Measurements from ENCODE around the gene TIMM17A. TPM values are rescaled to one million over a fixed set of nuclear protein-coding genes. Genes with fewer than 3 reads are reported as not detected.
A peak's percentile ranks its signal among the peaks of the same experiment; 100 is the strongest.

TIMM17A gene
- polyA plus RNA-seq (ENCODE audit: insufficient read length in 4 of 4) = 10 to 100 TPM; 52.8 to 69.9 (median 64.2) TPM

DNA sequence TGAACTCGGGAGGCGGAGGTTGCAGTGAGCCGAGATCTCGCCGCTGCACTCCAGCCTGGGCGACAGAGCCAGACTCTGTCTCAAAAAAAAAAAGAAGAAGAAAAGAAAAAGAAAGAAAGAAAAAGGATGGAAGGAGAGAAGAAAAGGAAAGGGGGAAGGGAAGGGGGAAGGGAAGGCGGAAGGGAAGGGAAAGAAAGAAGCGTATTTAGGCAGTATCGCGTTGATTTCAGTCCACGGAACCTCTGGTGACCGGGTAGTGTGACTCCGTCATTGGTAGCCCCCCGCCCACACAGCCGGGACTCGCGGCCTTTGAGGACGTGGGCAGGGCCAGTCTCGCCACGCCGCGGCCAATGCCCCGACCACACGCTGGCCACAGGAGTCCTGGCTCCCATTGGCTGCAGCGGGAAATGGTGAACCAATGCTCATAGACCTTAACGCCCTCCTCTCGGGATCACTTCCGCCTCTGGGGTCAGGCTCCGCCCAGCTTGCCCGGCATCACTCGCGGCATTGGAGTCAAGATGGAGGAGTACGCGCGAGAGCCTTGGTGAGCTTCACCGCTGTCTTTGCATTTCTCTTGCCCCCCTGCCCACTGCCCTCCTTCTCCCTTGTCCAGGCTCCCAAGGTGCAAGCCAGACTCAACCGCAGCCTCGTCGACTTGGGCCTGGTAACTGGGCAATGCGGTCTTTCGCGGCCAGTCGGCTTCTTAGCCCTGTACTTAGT, at the start of gene TIMM17A:
TSS of gene TIMM17A (plus strand) at position 495 of the 720 bp plus-strand sequence. CDS start at position 519, 24 bp downstream.
- peak; percentile 88 to 98 (median 92) for DNase-seq (ENCODE audit: low read depth in 4 of 4, low spot score in 2 of 4)

DNA sequence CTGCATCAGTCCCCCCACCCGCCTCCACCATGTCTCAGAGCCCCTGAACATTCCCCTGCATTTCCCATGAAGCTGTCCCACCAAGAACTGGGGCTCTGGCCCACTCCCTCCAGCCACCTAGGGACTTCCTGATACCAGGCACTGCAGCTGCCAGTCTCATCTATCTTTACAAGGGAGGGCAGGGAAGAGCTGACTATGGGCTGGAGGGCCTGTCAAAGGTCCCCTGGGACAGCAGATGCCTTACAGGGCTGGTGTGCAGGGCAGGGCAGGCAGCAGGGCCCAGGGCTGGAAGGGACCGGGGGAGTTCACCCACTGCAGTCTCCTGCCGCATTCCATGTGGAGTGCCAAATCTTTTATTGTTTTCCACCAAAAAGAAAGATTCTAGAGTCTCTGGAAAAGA, 49.0 kb upstream of the TIMM17A start:
- no peak for DNase-seq (ENCODE audit: low read depth in 4 of 4, low spot score in 2 of 4)

DNA sequence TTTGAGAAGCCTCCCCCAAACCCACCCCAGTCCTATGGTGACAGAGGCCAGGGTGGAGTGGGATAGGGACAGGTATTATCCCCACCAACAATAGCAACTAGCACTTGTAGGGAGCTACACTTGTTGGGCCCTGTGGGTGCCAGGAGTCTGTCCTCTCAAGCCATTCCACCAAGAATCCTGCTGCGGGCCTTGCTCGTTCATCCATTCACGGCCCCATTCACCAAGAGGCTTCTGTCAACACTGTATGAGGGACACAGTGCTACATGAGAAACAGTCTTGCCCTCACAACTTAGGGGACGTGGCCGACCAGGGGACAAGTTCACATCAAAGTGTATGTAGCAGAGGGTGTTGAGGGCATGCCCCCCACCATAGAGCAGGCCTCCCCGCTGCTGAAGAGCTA, 47.7 kb upstream of the TIMM17A start:
- no peak for DNase-seq (ENCODE audit: low read depth in 4 of 4, low spot score in 2 of 4)

DNA sequence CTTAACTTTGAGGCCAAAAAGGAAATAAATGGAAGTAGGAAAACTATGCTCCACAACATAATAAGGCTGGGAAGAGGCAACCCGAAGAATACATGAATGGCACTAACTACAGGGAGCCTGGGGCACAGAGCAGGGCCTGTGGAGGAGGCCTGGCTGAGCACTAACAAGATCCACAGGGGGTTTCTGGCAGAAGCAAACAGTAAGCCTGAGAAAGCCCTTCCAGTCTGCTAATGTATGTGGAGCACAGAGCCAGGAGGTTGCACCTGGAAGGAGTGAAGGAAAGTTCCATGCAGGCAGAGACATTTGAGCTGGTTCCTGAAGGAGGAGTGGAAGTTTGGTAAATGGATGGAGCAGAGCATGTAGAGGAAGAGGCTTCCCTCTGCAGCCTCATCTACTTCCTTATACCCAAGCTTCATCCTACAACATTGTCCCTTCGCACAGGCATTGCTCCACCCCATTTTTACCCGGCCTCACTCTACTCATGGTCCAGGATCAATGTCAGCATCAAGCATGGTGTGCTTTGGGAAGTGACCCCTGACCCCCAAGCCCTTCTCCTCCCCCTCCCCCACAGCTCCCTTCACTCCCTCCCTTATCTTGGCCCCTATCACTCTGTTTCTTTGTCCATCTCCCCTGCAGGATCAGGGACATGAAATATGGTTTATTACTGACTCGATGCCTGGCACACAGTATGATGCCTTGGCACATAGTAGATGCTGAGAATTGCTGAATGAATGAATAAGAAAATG, 43.3 kb upstream of the TIMM17A start:
- no peak for DNase-seq (ENCODE audit: low read depth in 4 of 4, low spot score in 2 of 4)

DNA sequence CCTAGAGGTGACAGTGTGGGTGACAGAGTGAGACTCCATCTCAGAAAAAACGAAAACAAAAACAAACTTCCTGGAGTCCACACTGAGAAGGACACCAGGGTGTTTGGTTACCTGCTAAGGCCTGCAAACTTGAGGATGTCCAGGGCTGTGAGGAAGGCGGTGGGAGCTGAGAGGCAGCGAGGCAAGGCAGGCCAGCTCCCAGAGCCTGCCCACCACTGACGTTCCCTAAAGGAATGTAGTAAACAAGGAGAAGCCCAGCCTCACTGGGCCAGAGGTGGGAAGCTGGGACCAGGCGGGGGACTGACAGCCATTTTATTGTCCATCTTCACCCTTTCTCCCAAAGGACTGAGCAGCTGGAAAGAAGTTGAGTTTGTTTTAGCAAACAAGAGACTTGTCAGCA, 42.5 kb upstream of the TIMM17A start:
- no peak for DNase-seq (ENCODE audit: low read depth in 4 of 4, low spot score in 2 of 4)

DNA sequence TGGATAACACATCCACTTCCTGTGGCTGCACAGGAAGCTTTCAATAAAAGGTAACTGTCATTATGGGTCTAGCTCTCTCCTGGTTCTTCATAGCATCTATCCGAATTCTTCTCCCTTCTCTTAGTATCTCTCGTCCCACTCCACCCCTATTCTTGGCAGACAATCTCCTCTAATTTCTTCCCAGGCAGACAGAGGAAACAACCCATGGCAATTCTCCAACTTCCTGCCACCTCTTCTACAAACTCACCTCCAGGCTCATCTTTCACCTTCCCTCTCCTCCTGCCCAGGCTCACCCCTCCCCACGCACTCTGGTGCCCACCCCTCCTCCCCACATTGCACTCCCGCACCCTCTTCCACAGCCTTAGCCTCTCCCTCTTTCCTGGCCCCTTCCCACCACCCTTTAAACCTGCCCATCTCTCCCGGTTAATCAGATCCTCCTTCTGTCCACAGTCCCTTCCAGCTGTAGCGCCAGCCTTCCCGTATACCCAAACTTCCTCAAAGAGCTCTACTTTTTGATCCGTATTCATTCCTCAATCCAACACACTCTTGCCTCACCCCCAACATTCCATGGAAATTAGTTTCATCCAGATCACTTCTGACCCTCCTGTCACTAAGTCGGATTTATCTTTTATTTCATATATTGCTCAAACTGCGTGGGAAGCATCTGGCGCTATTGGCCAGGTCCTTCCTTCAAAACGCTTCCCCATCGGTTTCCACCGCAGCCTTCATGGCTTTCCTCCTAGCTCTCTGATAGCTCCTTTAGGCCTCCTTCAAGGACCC, 40.7 kb upstream of the TIMM17A start:
- no peak for DNase-seq (ENCODE audit: low read depth in 4 of 4, low spot score in 2 of 4)

DNA sequence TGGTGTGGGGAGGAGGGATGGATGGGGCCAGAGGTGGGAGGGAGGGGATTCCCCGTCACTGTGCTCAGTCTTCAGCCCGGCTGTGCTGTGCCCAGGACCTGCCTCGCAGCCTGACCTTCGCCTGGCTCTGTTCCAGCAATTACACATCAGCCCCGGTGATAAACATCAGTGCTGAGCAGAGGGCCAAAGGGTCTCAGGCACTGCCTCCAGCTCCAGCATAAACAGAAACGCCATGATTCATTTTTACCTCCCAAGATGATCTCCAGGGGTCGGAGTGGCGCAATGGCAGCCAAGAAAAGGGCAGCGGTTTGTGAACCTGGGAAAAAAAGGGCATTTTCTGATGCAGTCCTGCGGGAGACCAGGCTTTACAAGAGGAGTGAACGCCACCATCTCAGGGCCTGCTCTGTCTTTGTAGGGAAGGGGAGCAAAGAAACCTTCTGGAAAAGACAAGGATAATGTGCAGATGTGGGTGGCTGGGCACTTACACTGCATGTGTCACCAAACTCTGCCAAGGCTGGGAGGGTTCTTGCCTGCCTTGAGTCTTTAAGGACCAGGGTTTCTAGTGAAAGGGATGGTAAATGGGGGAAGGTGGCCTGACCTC, 38.6 kb upstream of the TIMM17A start:
- peak; percentile 39 to 69 (median 60) for DNase-seq (ENCODE audit: low read depth in 4 of 4, low spot score in 2 of 4)

DNA sequence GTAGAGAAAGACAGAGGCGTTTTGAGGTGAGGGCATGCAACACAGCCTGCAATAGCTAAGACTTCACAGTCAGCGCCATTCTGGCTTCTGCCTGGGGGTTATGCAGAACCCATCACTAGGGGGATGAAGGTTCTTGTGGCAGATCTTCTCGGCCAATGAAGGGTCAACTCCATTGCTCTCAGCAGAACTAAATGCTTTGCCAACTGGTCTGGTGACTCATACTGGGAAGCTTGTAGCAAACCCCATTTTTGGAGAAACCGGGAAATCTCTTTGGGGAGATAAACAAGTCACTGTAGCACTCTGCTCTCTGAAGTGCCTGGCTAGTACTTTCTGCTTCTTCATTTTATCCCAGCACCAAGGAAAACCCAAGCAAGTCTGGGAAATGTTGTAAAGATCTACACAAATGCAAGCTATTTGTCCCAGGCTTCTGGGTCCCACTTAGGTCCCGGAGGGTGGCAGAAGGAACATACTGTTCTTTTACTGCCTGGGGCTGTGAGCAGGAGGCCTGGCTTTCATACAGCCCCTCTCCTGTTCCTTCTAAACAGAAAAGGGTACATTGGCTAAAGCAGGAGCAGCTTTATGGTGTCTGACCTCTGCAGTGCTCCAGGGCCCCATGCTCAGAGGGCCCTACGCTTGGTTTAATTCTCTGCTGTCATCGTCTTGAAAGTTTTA, 37.8 kb upstream of the TIMM17A start:
- DNase-seq (ENCODE audit: low read depth in 4 of 4, low spot score in 2 of 4) = no peak

DNA sequence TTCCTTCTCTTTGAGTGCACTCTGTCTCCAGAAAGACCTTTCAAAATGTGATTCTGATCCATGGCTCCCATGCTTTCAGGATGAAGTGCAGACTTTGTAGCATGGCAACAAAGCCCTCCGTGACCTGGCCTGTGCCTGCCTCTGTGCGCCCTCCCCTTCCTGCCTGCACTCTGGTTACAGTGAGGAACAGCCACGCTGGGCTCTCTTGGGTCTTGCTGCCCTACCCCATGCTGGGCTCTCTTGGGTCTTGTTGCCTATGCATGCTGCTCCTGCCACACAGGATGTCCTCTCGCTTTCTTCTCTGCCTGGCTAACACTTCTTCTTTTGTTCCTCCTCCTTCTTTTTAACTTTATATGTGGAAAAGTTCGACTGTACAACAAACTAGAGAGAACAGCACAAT, 37.0 kb upstream of the TIMM17A start:
- no peak for DNase-seq (ENCODE audit: low read depth in 4 of 4, low spot score in 2 of 4)

DNA sequence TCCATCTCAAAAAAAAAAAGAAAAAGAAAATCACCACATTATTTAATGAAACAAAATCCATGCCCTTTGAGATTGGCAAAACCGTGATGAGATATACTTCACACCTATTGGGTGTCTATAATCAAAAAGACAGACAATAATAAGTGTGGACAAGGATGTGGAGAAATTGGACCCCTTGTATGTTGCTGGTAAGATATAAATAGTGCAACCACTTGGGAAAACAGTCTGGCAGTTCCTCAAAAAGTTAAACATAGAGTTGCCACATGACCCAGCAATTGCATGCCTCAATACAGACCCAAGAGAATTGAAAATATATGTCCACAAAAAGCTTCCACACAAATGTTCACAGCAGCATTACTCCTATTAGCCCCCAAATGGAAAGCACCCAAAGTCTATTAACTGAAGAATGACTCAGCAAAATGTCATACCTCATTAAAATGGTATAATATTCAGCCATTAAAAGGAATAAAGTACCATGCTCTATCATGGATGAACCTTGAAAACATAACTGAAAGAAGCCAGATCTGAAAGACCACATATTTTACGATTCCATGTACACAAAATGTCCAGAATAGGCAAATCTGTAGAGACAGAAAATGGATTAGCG, 33.2 kb upstream of the TIMM17A start:
- no peak for DNase-seq (ENCODE audit: low read depth in 4 of 4, low spot score in 2 of 4)

DNA sequence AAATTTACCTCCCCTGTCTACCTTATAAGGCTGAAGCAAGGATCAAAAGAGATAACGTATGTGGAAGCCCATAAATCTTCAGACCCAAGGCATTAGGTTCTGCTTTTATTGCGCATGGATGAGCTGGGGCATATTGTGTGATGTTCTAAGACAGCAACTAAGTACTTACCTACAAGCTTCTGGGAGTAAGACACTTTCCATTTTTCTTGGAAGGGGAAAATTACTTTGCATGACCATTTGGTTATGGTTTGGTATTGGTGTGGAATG, 30.1 kb upstream of the TIMM17A start:
- no peak for DNase-seq (ENCODE audit: low read depth in 4 of 4, low spot score in 2 of 4)

DNA sequence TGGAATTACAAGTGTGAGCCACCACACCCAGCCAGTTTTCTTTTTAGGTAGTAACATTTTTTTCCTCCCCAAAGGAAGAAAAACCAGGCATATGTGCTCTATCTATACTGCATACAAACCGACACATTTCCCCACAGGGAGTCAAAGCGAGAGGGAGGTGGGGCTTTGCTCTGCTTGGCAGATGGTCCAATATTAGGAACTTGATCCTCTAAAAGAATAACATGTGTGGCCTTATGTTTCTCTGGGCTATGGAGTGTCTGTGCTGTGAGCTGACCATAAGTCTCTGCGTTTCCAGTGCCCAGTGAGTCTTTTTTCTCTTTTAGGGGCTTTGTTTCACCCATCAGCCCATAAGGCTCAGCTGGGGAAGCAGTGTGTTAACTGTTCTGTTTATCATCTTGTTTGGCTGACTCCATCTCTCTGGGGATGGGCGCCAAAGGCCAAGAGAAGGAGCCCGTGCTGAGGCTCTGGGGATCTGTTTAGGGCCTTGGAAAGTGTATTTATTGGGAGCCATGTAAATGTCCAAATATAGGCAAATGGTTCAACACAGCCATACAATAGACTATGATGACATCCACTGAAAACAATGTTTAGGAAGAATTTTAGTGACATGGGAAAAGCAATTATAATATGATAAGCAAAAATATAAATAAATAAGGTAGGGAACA, 29.2 kb upstream of the TIMM17A start:
- DNase-seq (ENCODE audit: low read depth in 4 of 4, low spot score in 2 of 4) = no peak

DNA sequence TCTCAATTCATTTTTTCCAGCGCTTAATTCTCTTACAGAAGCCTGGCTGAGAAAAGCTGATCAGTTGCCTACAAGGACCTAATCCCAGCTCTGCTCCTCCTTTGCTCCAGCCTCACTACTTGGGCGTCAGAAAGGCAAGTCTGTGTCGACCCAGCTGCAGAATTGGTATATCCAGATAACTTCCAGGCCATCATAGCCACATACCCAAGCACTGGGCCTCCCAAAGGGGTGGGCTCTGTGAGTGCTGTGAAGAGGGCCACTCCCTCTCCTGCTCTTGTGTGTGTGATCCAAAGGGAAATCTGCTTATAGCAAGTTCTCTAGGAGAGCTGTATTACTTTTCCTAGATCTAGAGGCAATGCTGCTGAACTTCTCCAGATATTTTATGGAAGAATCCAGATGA, 27.0 kb upstream of the TIMM17A start:
- DNase-seq (ENCODE audit: low read depth in 4 of 4, low spot score in 2 of 4) = no peak

DNA sequence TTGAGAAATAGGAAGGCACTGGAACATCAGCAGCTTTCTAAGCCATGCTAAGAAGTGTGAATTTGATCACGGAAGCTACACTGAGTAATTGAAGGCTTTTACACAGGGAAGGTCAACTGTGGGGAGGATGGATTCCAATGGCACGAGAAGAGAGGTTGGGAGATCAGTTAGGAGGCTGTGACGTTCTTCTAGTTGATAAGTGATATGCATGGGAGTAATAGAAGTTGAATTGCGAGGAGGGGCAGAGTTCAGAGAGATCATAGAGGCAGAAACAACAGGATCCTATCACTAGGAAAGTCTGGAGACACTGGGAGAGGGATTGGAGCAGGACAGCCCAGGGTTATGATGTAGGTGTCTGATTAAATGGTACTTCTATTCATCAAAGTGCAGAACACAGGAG, 25.2 kb upstream of the TIMM17A start:
- no peak for DNase-seq (ENCODE audit: low read depth in 4 of 4, low spot score in 2 of 4)

DNA sequence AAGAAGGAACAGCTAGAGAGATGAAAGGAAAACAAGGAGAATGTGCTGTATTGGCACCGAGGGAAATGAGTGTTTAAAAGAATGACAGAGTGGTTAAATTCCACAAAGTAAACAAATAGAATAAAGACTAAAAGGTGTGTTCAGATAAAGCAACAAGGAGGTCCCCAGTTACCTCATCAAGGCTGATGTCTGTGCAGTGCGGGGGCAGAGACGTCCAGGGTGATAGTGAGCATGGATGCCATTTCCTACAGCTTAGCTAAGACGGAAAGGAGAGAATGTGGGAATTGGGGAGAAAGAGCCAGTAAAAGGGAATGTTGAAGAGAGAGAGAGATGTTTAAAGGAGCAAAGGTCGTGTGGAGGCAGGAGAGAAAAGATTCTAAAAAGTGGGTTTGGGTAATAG, 24.5 kb upstream of the TIMM17A start:
- DNase-seq (ENCODE audit: low read depth in 4 of 4, low spot score in 2 of 4) = no peak

DNA sequence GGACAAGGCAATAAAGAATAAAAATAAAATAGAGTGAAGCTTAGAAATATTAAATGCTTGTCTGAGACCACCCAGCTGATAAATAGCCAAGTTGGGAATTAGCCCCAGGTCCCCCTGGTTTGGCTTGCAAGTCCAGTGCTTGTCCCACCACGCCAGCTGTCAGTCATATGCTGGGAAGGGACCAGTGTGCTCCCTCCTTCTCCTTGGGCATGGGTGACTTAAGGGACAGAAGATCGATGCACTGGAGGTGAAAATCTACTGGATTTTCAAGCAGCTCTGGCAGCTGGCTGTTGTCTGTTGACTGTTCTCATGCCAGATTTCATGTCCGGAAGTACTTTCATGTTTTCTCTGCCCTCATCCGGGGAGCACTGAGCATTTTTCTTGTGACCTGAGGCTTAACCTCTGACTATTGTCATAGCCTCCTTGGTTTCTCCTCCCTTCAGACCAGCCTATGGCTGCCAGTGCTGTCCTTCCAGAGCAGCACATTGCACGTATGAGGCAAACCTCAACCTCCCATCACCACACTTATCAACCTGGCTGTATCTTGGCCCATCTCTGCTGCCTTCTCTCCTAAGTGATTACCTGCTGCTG, 21.4 kb upstream of the TIMM17A start:
- DNase-seq (ENCODE audit: low read depth in 4 of 4, low spot score in 2 of 4) = no peak

DNA sequence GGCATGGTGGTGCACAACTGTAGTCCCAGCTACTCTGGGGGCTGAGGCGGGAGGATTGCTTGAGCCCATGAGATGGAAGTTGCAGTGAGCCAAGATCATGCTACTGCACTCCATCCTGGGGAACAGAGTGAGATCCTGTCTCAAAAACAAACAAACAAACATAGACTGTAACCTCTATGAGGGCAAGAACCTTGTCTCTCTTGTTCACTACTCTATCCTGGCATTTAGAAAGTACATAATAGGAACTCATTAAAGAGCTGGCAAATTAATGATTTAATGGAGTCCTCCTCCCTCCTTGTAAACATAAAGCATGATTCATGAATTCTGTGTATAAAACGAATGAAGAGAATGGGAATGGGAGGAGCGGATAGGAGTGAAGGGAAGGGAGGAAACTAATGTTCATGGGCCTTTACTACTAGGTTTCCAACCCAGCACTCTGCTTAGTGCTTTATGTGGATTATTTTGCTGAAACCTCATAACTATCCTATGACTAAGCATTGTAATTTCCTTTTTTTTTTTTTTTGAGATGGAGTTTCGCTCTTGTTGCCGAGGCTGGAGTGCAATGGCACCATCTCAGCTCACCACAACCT, 17.6 kb upstream of the TIMM17A start:
- DNase-seq (ENCODE audit: low read depth in 4 of 4, low spot score in 2 of 4) = no peak

DNA sequence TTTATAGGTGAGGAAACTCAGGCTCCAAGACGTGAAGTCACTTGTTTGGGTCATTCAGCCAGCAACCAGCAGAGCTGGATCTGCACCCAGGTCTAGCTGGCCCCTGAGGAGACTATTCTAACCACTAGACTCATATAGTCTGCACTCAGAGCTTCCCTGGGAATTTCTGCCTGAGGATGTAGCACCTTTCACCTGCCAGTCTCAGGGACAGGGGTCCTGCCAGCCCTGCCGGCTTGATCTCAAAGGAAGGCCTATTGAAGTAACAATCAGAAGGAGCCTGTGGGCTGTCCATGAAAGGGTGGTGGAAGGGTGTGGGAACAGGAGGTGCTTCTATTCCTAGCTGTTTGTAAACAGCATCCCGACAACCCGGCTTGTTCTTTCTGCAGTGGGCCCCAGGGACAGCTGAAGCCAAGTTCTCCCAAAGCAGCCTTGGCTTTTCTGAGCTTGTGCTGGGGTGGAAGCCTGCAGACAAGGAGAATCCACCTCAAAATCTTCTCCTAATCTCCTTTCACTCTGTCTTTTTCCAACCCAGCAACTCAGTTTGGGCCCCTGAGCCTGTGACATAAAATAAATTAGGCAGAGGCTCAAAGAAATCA, 16.8 kb upstream of the TIMM17A start:
- no peak for DNase-seq (ENCODE audit: low read depth in 4 of 4, low spot score in 2 of 4)

DNA sequence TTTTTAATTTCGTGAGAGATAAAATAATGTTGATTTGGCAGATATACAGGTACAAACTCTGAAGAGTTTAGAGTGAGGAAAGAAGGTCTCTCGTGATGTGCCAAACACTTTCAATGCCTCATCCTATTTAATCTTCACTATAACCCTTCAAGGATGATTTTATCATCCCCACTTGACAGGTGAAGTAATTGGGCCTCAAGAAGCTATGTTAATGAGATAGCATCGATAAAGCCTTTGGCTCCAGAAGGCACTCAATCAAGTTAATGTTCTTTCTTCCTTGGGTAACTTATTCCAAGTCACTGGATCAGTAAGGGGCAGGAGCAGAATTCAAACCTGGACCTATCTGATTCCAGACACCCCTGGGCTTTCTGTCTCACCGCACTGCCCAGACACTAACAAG, 16.2 kb upstream of the TIMM17A start:
- DNase-seq (ENCODE audit: low read depth in 4 of 4, low spot score in 2 of 4) = no peak
